A549 treated with AZD2906 at 1 μM for 4 hours (cell line): ENCODE measurements around the gene ASCC3. TPM values are rescaled to one million over a fixed set of nuclear protein-coding genes. Genes with fewer than 3 reads are reported as not detected.

Experiments used
- total RNA-seq: library from RNA; stranded (reverse); fragments of 200-300 nt; extraction: Qiagen RNA extraction; gene quantifications from 5 replicates; pipeline ENCODE4 v1.2.3, GENCODE V29; 2022

Gene ASCC3
- total RNA-seq, result 14.9 to 18.5 TPM (median 15.5 TPM) in 5 replicates

DNA sequence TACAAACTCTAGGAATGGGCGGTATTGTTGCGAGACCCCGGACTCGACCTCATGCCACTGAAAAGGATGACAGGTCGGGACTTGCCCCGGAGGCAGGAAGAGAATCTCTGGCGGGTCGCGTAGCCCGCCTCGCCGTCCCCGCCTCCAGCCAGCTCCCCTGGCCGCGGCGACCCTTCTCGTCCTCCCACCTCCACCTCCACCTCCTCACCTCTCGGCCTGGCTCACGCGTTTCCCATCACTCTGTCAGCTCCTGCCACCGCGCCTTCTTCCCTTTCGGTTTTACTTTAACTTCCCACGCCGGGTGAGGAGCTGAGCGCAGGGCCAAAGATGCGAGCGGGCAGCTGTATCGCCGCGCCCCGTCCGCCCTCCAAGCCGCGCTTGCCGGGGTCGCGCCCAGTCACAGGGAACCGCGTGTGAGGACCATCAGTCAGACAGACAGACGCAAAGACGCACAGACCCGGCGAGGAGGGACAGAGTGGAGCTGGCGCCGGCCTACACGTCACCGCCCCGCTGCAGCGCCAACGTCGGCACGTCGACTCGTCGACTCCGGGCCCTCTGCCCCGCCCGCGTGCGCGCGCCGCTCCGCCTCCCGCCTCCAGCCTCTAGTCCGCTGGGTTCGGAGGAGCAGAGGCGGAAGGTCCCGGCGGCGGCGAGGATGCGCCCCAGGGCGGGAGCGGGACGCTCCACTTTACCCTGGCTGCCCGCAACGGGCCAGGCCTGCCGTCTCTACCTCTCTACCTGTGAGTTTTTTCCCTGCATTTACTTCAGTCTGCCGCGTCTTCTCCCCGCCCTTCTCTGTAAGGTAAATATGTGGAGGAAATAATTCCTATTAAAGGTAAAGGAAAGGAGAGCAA, at the start of gene ASCC3:
Gene ASCC3 (minus strand): TSS at position 477 of the 854 bp plus-strand sequence. CDS start 13,332 bp downstream, outside the sequence.

GRCh38 chr6:100464903-100465700, 416.0 kb downstream of the ASCC3 start, which contains the start of gene SIM1:
Gene SIM1, minus strand, starts transcription at chr6:100464921. Its CDS starts 1,453 bp downstream, at chr6:100463468.

